B cell (primary cell): ENCODE measurements around the gene CD80.

Experiments used
- CTCF ChIP-seq: fragments of 200-600 bp; IDR thresholded peaks from one replicate; pipeline ENCODE4 v1.8.0; 2022; ENCODE audit warnings: antibody characterized with exemption, mild to moderate bottlenecking
- EZH2 ChIP-seq: IDR thresholded peaks from 2 replicates; pipeline ENCODE4 v1.6.1; 2012; ENCODE audit warnings: borderline replicate concordance, low read depth, mild to moderate bottlenecking, moderate library complexity, low read length; ENCODE audit not compliant: insufficient read depth, poor library complexity, severe bottlenecking

DNA sequence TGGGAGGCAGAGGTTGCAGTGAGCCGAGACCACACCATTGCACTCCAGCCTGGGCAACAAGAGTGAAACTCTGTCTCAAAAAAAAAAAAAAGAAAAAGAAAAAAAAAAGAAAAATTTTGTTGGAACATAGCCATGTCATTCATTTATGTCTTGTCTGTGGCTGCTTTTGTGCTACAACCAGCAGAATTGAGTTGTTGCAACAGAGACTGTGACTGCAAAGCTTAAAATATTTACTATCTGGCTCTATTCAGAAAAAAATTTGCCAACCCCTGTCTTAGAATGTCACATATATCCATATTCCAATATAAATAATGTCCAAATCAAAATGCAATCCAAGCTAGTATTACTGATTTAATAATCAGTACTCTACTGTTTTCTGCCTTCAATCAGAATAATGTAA, 25.1 kb downstream of the CD80 start:
- no peak for TF ChIP-seq CTCF
- no peak for TF ChIP-seq EZH2
